Skeletal muscle satellite cell (primary cell): ENCODE data around the gene CALN1.

Experiments
- H3K27me3 ChIP-seq: 2 replicates; pipeline ENCODE4 v1.7.0; 2013; ENCODE audit warnings: low read length; ENCODE audit not compliant: control insufficient read depth, insufficient read depth
- H3K36me3 ChIP-seq: 2 replicates; pipeline ENCODE4 v1.7.0; 2013; ENCODE audit warnings: mild to moderate bottlenecking, control low read depth, low read length; ENCODE audit not compliant: insufficient read depth
- H3K4me1 ChIP-seq: 2 replicates; pipeline ENCODE4 v1.7.0; 2013; ENCODE audit warnings: low read length; ENCODE audit not compliant: control insufficient read depth, insufficient read depth
- H3K4me2 ChIP-seq: 2 replicates; pipeline ENCODE4 v1.7.0; 2013; ENCODE audit warnings: mild to moderate bottlenecking, low read length
- H3K4me3 ChIP-seq: 2 replicates; pipeline ENCODE4 v1.7.0; 2013; ENCODE audit warnings: low read length
- H3K9ac ChIP-seq: 2 replicates; pipeline ENCODE4 v1.7.0; 2013; ENCODE audit warnings: mild to moderate bottlenecking, low read depth, low read length, moderate library complexity
- H3K9me3 ChIP-seq: replicated peaks from 2 replicates; pipeline ENCODE4 v1.7.0; 2013; ENCODE audit warnings: mild to moderate bottlenecking, control low read depth, low read length

Gene CALN1

DNA sequence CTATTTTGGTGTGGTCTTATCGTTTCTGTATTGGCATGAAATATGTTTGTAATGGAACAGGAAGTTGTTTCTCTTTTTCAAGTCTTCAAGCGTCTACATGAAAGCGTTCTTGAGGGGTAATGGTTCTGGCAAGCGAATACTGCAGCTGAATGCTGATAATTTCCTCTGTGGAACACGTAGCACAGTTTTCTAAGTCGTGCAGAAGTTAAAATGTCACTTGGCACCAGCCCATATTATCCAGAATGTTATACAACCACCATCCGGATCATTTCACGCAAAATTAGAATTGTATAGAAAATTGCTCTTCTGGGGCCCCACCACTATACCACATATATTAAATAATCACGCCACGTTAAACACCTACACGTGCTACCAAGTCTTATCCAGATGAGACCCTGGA, 354.3 kb downstream of the CALN1 start:
- H3K4me2 ChIP-seq, result no peak overlapping the region
- no peaks in the 10 kb centered on the region for H3K4me1 ChIP-seq
- H3K9me3 ChIP-seq, result no peaks in the 10 kb centered on the region
- no peak overlapping the region for H3K9ac ChIP-seq
- H3K4me3 ChIP-seq, result no peak overlapping the region
- no peaks in the 10 kb centered on the region for H3K27me3 ChIP-seq
- no peaks in the 10 kb centered on the region for H3K36me3 ChIP-seq

DNA sequence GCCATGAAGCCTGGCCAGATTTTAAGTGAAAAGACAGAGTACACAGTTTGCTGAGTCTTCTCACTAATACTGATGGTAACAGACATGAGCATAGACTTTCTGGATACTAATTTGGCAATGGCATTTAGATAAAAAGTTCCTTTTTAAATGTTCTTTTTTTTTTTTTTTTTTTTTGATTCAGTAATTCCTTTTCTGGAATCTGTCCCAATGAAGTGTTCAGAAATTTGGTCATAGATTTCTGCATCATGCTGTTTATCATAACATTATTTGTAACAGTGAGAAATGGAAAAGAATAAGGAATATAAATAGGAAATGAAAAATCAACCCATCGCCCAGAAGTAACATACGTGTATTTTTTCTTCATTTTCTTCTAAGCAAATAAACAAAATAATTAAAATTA, 354.9 kb downstream of the CALN1 start:
- Histone ChIP-seq H3K9ac (no peak overlapping the region), H3K27me3 (no peaks in the 10 kb centered on the region), H3K4me2 (no peak overlapping the region), H3K36me3 (no peaks in the 10 kb centered on the region), H3K9me3 (no peaks in the 10 kb centered on the region), H3K4me3 (no peak overlapping the region), H3K4me1 (no peaks in the 10 kb centered on the region)

DNA sequence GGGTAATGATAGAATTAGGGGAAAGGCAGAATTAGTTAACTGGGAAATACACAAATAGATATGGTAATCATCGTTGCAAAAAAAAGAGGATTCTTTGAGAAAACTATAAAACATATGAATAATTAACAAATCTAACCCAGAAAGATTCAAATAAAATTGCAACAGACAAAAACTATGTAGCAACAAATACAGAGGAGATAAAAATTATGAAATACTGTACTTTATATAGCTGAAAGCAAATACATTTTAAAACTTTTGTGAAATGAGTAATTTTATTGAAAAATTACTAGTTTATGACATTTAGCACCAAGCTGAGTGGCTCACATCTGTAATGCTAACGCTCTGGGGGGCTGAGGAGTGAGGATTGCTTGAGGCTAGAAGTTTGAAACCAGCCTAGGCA, 356.7 kb downstream of the CALN1 start:
- H3K36me3 ChIP-seq, result no peaks in the 10 kb centered on the region
- H3K27me3 ChIP-seq, result no peaks in the 10 kb centered on the region
- H3K4me3 ChIP-seq, result no peak overlapping the region
- no peak overlapping the region for H3K9ac ChIP-seq
- H3K4me1 ChIP-seq, result no peaks in the 10 kb centered on the region
- H3K4me2 ChIP-seq, result no peak overlapping the region
- no peaks in the 10 kb centered on the region for H3K9me3 ChIP-seq

DNA sequence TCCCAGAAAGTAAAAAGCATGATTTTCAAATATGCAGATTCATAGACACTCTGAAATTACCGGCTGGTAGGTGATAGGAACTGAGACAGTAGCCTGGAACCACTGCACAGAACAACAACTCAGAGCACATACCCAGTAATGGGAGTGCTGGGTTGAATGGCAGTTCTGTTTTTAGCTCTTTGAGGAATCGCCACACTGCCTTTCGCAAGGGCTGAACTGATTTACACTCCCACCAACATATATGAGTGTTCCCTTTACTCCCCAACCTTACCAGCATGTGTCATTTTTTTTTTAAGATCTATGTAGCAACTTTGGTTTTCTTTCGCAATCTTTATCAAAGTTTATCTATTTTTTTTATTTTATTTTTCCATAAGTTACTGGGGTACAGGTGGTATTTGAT, 358.8 kb downstream of the CALN1 start:
- Histone ChIP-seq H3K27me3 (no peaks in the 10 kb centered on the region), H3K4me2 (no peak overlapping the region), H3K36me3 (no peaks in the 10 kb centered on the region), H3K9me3 (no peaks in the 10 kb centered on the region), H3K9ac (no peak overlapping the region), H3K4me3 (no peak overlapping the region), H3K4me1 (no peaks in the 10 kb centered on the region)

DNA sequence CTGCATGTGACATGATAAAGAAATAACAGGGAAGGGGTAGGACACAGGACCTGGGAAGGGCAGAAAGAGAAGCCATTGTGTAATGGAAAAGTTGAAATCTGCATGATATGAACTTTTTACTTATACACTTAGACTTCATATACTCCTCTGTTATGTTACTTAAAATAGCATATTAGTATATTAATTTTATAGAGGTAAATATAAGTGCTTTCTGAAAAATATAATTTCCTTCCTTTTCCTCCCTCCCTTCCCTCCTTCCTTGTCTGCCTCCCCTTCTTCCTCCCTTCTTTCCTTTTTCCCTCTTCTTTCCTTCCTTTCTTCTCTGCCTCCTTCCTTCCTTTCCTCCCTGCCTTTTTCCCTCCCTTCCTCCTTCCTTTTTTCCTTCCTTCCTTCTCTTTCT, 363.7 kb downstream of the CALN1 start:
- Histone ChIP-seq H3K9ac (no peak overlapping the region), H3K27me3 (no peaks in the 10 kb centered on the region), H3K4me2 (no peak overlapping the region), H3K9me3 (no peaks in the 10 kb centered on the region), H3K36me3 (no peaks in the 10 kb centered on the region), H3K4me3 (no peak overlapping the region), H3K4me1 (no peaks in the 10 kb centered on the region)

DNA sequence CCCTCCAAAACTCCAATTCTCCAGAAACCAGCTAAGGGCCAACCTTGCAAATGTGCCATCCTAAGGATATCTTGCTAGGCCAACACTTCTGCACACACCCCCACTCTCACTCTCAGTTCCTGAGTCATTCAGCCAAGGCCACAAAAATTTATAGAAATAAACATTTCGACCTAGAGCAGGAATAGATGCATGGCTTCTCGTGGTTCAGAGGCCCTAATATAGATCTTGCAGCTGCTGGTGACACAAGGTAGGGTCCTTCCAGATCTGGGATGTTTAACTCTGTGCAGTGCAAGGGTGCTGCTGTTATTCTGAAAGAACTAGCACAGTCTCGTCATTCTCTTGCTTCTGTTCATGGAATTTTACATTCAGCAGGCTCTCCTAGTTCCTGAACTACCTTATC, 369.3 kb downstream of the CALN1 start:
- Histone ChIP-seq H3K27me3 (no peaks in the 10 kb centered on the region), H3K9ac (no peak overlapping the region), H3K36me3 (no peaks in the 10 kb centered on the region), H3K4me2 (no peak overlapping the region), H3K4me3 (no peak overlapping the region), H3K4me1 (no peaks in the 10 kb centered on the region), H3K9me3 (no peaks in the 10 kb centered on the region)

DNA sequence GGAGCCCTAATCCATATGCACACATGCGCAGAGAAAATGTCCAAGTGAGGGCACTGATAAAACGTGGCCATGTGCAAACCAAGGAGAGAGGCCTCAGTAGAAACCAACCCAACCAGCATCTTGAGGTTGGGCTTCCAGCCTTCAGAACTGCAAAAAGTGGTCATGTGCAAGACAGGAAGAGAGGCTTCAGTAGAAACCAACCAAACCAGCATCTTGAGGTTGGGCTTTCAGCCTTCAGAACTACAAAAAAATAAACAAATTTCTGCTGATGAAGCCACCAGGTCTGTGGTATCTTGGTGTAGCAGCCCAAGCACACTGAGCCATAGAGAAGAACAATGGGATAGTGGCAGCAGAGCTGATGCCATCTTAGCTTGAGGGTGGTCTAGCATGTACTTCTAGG, 371.5 kb downstream of the CALN1 start:
- Histone ChIP-seq H3K4me3 (no peak overlapping the region), H3K27me3 (no peaks in the 10 kb centered on the region), H3K9me3 (no peaks in the 10 kb centered on the region), H3K4me2 (no peak overlapping the region), H3K9ac (no peak overlapping the region), H3K36me3 (no peaks in the 10 kb centered on the region), H3K4me1 (no peaks in the 10 kb centered on the region)

DNA sequence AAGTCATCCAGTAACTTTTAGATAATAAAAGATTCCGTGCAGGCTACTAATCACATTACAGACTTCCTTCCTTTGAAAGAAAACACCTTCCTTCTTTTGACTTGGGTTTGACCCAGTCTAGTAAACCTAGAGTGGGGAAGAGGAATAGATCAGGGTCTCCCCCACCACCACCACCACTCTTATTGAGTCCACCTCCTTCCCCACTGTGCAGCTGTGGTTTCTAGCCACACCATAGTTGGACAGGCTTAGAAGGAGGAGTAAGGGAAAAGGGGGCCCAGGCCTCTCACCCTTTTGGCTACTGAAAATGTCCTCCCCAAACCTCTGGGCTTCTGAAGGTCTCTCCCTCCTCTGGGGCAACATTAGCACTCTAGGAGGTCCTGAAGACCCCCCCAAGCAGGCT, 372.7 kb downstream of the CALN1 start:
- Histone ChIP-seq H3K27me3 (no peaks in the 10 kb centered on the region), H3K4me3 (no peak overlapping the region), H3K9ac (no peak overlapping the region)

DNA sequence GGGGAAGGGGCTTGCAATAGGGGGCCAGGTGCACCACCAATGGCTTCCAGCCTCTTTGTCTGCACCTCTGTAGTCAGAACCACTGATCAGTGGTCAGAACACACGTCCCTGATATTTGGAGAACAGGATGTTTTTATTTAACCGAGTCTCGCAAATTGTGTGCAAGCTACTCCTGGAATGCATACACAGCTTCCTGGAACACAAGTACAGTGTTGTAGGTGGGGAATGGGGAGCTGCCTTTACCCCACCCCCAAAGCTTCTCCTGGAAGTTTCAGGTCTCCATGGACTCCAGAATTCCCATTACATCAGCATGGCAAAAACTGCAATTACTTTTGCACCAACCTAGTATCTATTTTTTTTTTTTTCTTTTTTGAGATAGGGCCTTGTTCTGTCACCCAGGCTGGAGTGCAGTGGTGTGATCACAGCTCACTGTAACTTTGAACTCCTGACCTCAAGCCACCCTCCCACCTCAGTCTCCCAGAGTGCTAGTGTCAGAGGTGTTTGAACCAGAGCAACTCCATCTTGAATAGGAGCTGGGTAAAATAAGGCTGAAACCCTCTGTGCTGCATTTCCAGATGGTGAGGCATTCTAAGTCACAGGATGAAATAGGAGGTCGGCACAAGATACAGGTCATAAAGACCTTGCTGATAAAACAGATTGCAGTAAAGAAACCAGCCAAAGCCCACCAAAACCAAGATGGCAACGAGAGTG, 374.0 kb downstream of the CALN1 start:
- no peaks in the 10 kb centered on the region for H3K4me1 ChIP-seq
- H3K27me3 ChIP-seq, result no peaks in the 10 kb centered on the region
- no peaks in the 10 kb centered on the region for H3K36me3 ChIP-seq
- H3K9me3 ChIP-seq, result no peaks in the 10 kb centered on the region
- no peak overlapping the region for H3K9ac ChIP-seq
- no peak overlapping the region for H3K4me3 ChIP-seq
- no peak overlapping the region for H3K4me2 ChIP-seq

More for the DNA sequence above, 372.7 kb downstream of the CALN1 start:
- no peaks in the 10 kb centered on the region for H3K36me3 ChIP-seq
- H3K4me2 ChIP-seq, result no peak overlapping the region
- H3K9me3 ChIP-seq, result no peaks in the 10 kb centered on the region
- H3K4me1 ChIP-seq, result no peaks in the 10 kb centered on the region

DNA sequence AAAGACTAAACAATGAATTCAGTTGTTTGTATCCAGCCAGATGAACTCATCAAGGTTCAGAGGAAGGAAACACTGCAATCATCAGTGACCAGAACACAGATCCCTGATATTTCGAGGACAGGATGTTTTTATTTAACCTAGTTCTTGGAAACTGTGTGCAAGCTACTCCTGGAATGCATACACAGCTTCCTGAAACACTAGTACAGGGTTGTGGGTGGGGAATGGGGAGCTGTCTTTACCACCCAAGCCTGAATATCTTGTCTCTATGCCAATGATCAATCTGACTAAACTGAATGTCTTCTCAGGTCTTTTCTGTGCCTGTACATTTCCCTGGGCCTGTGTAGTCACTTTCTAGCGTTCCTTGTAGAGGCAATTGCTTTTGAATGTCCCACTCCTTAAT, 374.6 kb downstream of the CALN1 start:
- Histone ChIP-seq H3K9me3 (no peaks in the 10 kb centered on the region), H3K4me3 (no peak overlapping the region), H3K27me3 (no peaks in the 10 kb centered on the region), H3K36me3 (no peaks in the 10 kb centered on the region), H3K9ac (no peak overlapping the region), H3K4me2 (no peak overlapping the region), H3K4me1 (no peaks in the 10 kb centered on the region)

DNA sequence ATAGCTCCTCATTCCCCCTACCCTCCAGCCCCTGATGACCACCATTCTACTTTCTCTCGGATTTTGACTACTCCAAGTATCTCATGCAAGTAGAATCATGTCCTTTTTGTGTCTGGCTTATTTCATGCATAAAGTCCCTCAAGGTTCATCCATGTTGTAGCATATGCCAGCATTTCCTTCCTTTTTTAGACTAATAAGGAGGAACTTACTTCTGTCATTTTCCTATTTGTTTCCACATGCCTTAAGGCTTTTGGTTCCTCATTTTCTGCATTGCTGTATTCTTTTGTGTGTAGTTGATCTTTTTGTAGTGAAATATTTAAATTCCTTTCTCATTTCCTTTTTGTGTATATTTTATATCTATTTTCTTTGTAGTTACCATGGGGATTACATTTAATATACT, 376.9 kb downstream of the CALN1 start:
- no peaks in the 10 kb centered on the region for H3K36me3 ChIP-seq
- no peak overlapping the region for H3K9ac ChIP-seq
- no peak overlapping the region for H3K4me2 ChIP-seq
- peaks cover 5% of the 10 kb centered on the region for H3K9me3 ChIP-seq
- no peaks in the 10 kb centered on the region for H3K27me3 ChIP-seq
- no peak overlapping the region for H3K4me3 ChIP-seq
- no peaks in the 10 kb centered on the region for H3K4me1 ChIP-seq

DNA sequence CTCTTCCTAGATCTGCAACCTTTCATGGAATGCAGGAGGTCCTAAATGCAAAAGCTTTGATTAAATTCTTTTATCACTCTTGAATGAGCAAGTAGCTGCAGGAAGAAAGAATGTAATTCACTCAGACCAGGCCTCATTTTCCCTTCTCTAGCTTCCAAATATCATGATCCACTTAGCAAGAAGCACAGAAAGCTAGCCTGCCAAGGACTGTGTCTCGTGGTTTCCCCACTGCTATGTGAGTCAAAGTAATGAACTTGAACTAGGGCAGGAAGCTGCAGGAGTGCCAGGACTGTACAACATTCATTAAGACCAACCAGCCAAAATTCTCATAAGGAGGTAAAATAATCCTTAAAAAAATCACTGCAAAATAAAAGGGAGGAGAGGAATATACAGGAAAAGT, 379.2 kb downstream of the CALN1 start:
- Histone ChIP-seq H3K9ac (no peak overlapping the region), H3K4me2 (no peak overlapping the region), H3K36me3 (no peaks in the 10 kb centered on the region), H3K4me3 (no peak overlapping the region), H3K4me1 (no peaks in the 10 kb centered on the region), H3K9me3 (peaks cover 5% of the 10 kb centered on the region), H3K27me3 (no peaks in the 10 kb centered on the region)
